ENCODE data around the gene SP1. TPM values are rescaled to one million over a fixed set of nuclear protein-coding genes. Genes with fewer than 3 reads are reported as not detected.

The SP1 gene
- total RNA-seq, 2 donors from 2014 or later, result 83.6 to 96.8 TPM

DNA sequence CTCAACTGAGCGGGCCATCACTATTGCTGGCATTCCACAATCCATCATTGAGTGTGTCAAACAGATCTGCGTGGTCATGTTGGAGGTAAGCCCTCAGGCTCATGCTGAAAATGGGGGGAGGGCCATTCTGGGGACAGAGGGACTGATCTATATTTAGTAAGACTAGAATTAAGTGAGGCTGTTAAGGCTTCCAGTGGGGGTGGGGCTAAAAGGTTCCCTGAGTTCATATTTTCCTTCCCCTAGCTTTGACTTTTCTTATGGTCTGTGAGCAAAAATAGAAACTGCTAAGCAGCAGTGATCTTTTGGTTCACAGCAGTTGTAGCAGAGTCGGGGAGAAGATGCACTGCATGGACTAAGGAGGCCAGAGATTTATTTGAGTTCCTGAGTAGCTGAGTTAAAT is 81.1 kb downstream of the SP1 start:
- TF ChIP-seq, protein P1, sequence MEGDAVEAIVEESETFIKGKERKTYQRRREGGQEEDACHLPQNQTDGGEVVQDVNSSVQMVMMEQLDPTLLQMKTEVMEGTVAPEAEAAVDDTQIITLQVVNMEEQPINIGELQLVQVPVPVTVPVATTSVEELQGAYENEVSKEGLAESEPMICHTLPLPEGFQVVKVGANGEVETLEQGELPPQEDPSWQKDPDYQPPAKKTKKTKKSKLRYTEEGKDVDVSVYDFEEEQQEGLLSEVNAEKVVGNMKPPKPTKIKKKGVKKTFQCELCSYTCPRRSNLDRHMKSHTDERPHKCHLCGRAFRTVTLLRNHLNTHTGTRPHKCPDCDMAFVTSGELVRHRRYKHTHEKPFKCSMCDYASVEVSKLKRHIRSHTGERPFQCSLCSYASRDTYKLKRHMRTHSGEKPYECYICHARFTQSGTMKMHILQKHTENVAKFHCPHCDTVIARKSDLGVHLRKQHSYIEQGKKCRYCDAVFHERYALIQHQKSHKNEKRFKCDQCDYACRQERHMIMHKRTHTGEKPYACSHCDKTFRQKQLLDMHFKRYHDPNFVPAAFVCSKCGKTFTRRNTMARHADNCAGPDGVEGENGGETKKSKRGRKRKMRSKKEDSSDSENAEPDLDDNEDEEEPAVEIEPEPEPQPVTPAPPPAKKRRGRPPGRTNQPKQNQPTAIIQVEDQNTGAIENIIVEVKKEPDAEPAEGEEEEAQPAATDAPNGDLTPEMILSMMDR (IDR thresholded peaks at IDR 0.05), result no peak
- peaks cover 85% of the 10 kb centered on the region for H3K36me3 ChIP-seq
- no peak overlapping the region for H3K9ac ChIP-seq (ENCODE audit: low read depth in 2 of 2, low read length in 2 of 2)
- no peak for DNase-seq
- H3K9me3 ChIP-seq, result no peaks in the 10 kb centered on the region
- H3K4me3 ChIP-seq, result no peak overlapping the region
- H3K27me3 ChIP-seq, result no peaks in the 10 kb centered on the region
- no peak overlapping the region for H3K27ac ChIP-seq
- intact Hi-C loops (cut with DNase I), result no loop called here
- H3K4me1 ChIP-seq, result peaks cover 4% of the 10 kb centered on the region

GRCh38 chr12:53461591-53461990 is 81.6 kb downstream of the SP1 start:
- DNase-seq, result no peak
- H3K27me3 ChIP-seq, result no peaks in the 10 kb centered on the region
- H3K4me1 ChIP-seq, result peaks cover 4% of the 10 kb centered on the region
- TF ChIP-seq, protein P1 (IDR thresholded peaks at IDR 0.05), result no peak
- H3K4me3 ChIP-seq, result no peak overlapping the region
- peaks cover 85% of the 10 kb centered on the region for H3K36me3 ChIP-seq
- no peaks in the 10 kb centered on the region for H3K9me3 ChIP-seq
- no peak overlapping the region for H3K9ac ChIP-seq (ENCODE audit: low read depth in 2 of 2, low read length in 2 of 2)
- intact Hi-C loops (cut with DNase I), result no loop called here
- H3K27ac ChIP-seq, result no peak overlapping the region

- H3K4me3 ChIP-seq, result no peak overlapping the region
- no peak overlapping the region for H3K9ac ChIP-seq (ENCODE audit: low read depth in 2 of 2, low read length in 2 of 2)
- H3K27ac ChIP-seq, result no peak overlapping the region
- TF ChIP-seq, protein P1 (IDR thresholded peaks at IDR 0.05), result no peak
- H3K27me3 ChIP-seq, result no peaks in the 10 kb centered on the region
- peaks cover 4% of the 10 kb centered on the region for H3K4me1 ChIP-seq
- H3K36me3 ChIP-seq, result peaks cover 84% of the 10 kb centered on the region
- no peak for DNase-seq
- intact Hi-C loops (cut with DNase I), result no loop called here
- no peaks in the 10 kb centered on the region for H3K9me3 ChIP-seq
Measured at GRCh38 chr12:53462935-53463334, 83.0 kb downstream of the SP1 start.

- no peak overlapping the region for H3K9ac ChIP-seq (ENCODE audit: low read depth in 2 of 2, low read length in 2 of 2)
- H3K36me3 ChIP-seq, result peaks cover 82% of the 10 kb centered on the region
- no peak overlapping the region for H3K4me3 ChIP-seq
- H3K27me3 ChIP-seq, result no peaks in the 10 kb centered on the region
- H3K9me3 ChIP-seq, result no peaks in the 10 kb centered on the region
- TF ChIP-seq, protein P1 (IDR thresholded peaks at IDR 0.05), result no peak
- peaks cover 4% of the 10 kb centered on the region for H3K4me1 ChIP-seq
- no peak overlapping the region for H3K27ac ChIP-seq
- DNase-seq, result no peak
- intact Hi-C loops (cut with DNase I), result no loop called here
Measured at GRCh38 chr12:53463802-53464560, 84.0 kb downstream of the SP1 start.

DNA sequence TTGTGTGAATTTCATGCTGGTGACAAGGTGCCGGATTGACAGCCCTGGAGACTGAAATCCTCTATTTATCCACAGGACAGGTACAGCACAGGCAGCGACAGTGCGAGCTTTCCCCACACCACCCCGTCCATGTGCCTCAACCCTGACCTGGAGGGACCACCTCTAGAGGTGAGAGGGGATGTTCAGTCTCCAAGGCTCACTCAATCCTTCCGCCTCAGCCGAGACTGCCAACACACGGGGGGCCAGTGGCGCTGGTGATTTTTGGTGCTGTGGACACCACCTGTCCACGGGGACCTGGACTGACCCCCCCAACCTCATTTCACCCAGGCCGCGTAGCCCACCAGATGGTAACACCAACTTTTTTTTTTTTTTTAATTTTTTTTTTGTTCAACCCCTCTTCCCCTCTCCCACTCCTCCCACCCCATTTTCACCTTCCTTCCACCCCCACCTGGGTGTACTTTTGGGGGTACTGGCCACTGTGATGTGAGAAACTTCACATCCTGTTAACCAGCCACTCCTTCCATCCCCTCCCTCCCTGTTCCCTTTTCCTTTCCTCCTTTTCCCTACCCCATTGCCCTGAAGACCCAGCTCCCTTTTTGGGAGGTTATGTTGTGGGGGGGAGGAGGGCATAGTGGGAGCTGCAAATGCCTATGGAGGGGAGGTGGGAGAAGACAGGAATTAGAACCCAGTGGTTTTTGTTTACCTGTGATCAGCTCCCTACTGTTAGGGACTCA is 84.9 kb downstream of the SP1 start:
- H3K9ac ChIP-seq (ENCODE audit: low read depth in 2 of 2, low read length in 2 of 2), result no peak overlapping the region
- peaks cover 4% of the 10 kb centered on the region for H3K4me1 ChIP-seq
- TF ChIP-seq, protein P1 (IDR thresholded peaks at IDR 0.05), result no peak
- no peaks in the 10 kb centered on the region for H3K9me3 ChIP-seq
- no peak for DNase-seq
- no peaks in the 10 kb centered on the region for H3K27me3 ChIP-seq
- no peak overlapping the region for H3K27ac ChIP-seq
- intact Hi-C loops (cut with DNase I), result no loop called here
- H3K4me3 ChIP-seq, result no peak overlapping the region
- peaks cover 78% of the 10 kb centered on the region for H3K36me3 ChIP-seq
